ENCODE measurements around the gene NTPCR. TPM values are rescaled to one million over a fixed set of nuclear protein-coding genes. Genes with fewer than 3 reads are reported as not detected.

Gene NTPCR
- total RNA-seq, 1 experiment from 2014 or later, result 49.1 TPM

GRCh38 chr1:232984577-232985425 is 34.4 kb downstream of the NTPCR start:
- H3K27me3 Mint-ChIP-seq (ENCODE audit: insufficient read depth, unreplicated experiment), result no peaks in the 10 kb centered on the region
- intact Hi-C loops (cut with micrococcal nuclease; ENCODE audit: unreplicated experiment), result no loop called here
- no peaks in the 10 kb centered on the region for H3K36me3 ChIP-seq (ENCODE audit: control insufficient read depth, insufficient read depth, low read length)
- H3K4me1 Mint-ChIP-seq (ENCODE audit: low read depth, unreplicated experiment), result peaks cover 6% of the 10 kb centered on the region
- H3K36me3 Mint-ChIP-seq (ENCODE audit: insufficient read depth, unreplicated experiment), result no peaks in the 10 kb centered on the region
- DNase-seq, result no peak
- TF ChIP-seq CTCF (IDR thresholded peaks at IDR 0.05; ENCODE audit: insufficient read depth in 1 of 2, low read depth in 1 of 2, low read length in 1 of 2, severe bottlenecking in 1 of 2, unreplicated experiment in 1 of 2), result no peak
- POLR2A ChIA-PET, result no interaction called here
- H3K27me3 ChIP-seq (replicated peaks; ENCODE audit: control insufficient read depth, insufficient read depth, low read length), result no peaks in the 10 kb centered on the region
- no peaks in the 10 kb centered on the region for H3K9me3 ChIP-seq
- H3K4me1 ChIP-seq, result no peaks in the 10 kb centered on the region
- H3K4me3 Mint-ChIP-seq (ENCODE audit: unreplicated experiment), result no peak overlapping the region
- BruUV-seq (replicated peaks), result no TSS peak
- H3K27ac Mint-ChIP-seq (ENCODE audit: unreplicated experiment), result no peak overlapping the region
- H3K4me3 ChIP-seq (ENCODE audit: low read depth, low read length), result no peak overlapping the region
- no peaks in the 10 kb centered on the region for H3K9me3 Mint-ChIP-seq (ENCODE audit: unreplicated experiment)
- CTCF ChIA-PET, result interaction anchor here (0.5 kb wide), 1 partner anchor 38 kb away, joined by 3 read pairs; no protein-coding TSS in a partner anchor

GRCh38 chr1:232985882-232986526 is 35.6 kb downstream of the NTPCR start:
- Mint-ChIP-seq H3K9me3 (ENCODE audit: unreplicated experiment) (no peaks in the 10 kb centered on the region), H3K36me3 (ENCODE audit: insufficient read depth, unreplicated experiment) (no peaks in the 10 kb centered on the region), H3K27ac (ENCODE audit: unreplicated experiment) (no peak overlapping the region), H3K4me3 (ENCODE audit: unreplicated experiment) (no peak overlapping the region), H3K4me1 (ENCODE audit: low read depth, unreplicated experiment) (no peaks in the 10 kb centered on the region), H3K27me3 (ENCODE audit: insufficient read depth, unreplicated experiment) (no peaks in the 10 kb centered on the region)
- Histone ChIP-seq H3K27me3 (replicated peaks; ENCODE audit: control insufficient read depth, insufficient read depth, low read length) (no peaks in the 10 kb centered on the region), H3K36me3 (ENCODE audit: control insufficient read depth, insufficient read depth, low read length) (no peaks in the 10 kb centered on the region), H3K9me3 (no peaks in the 10 kb centered on the region), H3K4me1 (no peaks in the 10 kb centered on the region), H3K4me3 (ENCODE audit: low read depth, low read length) (no peak overlapping the region)
- ChIA-PET CTCF (interaction anchor here (0.6 kb wide), 1 partner anchor 1054 kb away, joined by 3 read pairs; no protein-coding TSS in a partner anchor), POLR2A (no interaction called here)
- BruUV-seq (replicated peaks), result no TSS peak
- DNase-seq, result no peak
- no peak for TF ChIP-seq CTCF (IDR thresholded peaks at IDR 0.05; ENCODE audit: insufficient read depth in 1 of 2, low read depth in 1 of 2, low read length in 1 of 2, severe bottlenecking in 1 of 2, unreplicated experiment in 1 of 2)
- intact Hi-C loops (cut with micrococcal nuclease; ENCODE audit: unreplicated experiment), result no loop called here

- Mint-ChIP-seq H3K36me3 (ENCODE audit: insufficient read depth, unreplicated experiment) (no peaks in the 10 kb centered on the region), H3K4me1 (ENCODE audit: low read depth, unreplicated experiment) (no peaks in the 10 kb centered on the region), H3K9me3 (ENCODE audit: unreplicated experiment) (no peaks in the 10 kb centered on the region), H3K4me3 (ENCODE audit: unreplicated experiment) (no peak overlapping the region), H3K27ac (ENCODE audit: unreplicated experiment) (no peak overlapping the region), H3K27me3 (ENCODE audit: insufficient read depth, unreplicated experiment) (no peaks in the 10 kb centered on the region)
- TF ChIP-seq CTCF (IDR thresholded peaks at IDR 0.05; ENCODE audit: insufficient read depth in 1 of 2, low read depth in 1 of 2, low read length in 1 of 2, severe bottlenecking in 1 of 2, unreplicated experiment in 1 of 2), result no peak
- intact Hi-C loops (cut with micrococcal nuclease; ENCODE audit: unreplicated experiment), result no loop called here
- H3K4me1 ChIP-seq, result no peaks in the 10 kb centered on the region
- no peaks in the 10 kb centered on the region for H3K9me3 ChIP-seq
- H3K36me3 ChIP-seq (ENCODE audit: control insufficient read depth, insufficient read depth, low read length), result no peaks in the 10 kb centered on the region
- DNase-seq, result no peak
- CTCF ChIA-PET, result no interaction called here
- H3K27me3 ChIP-seq (replicated peaks; ENCODE audit: control insufficient read depth, insufficient read depth, low read length), result no peaks in the 10 kb centered on the region
- POLR2A ChIA-PET, result no interaction called here
- H3K4me3 ChIP-seq (ENCODE audit: low read depth, low read length), result no peak overlapping the region
- no TSS peak for BruUV-seq (replicated peaks)
Observed at GRCh38 chr1:232986527-232986922, 36.1 kb downstream of the NTPCR start.
